ENCODE results near the gene FNBP1.
A peak's percentile ranks its signal among the peaks of the same experiment; 100 is the strongest.

FNBP1 gene

DNA sequence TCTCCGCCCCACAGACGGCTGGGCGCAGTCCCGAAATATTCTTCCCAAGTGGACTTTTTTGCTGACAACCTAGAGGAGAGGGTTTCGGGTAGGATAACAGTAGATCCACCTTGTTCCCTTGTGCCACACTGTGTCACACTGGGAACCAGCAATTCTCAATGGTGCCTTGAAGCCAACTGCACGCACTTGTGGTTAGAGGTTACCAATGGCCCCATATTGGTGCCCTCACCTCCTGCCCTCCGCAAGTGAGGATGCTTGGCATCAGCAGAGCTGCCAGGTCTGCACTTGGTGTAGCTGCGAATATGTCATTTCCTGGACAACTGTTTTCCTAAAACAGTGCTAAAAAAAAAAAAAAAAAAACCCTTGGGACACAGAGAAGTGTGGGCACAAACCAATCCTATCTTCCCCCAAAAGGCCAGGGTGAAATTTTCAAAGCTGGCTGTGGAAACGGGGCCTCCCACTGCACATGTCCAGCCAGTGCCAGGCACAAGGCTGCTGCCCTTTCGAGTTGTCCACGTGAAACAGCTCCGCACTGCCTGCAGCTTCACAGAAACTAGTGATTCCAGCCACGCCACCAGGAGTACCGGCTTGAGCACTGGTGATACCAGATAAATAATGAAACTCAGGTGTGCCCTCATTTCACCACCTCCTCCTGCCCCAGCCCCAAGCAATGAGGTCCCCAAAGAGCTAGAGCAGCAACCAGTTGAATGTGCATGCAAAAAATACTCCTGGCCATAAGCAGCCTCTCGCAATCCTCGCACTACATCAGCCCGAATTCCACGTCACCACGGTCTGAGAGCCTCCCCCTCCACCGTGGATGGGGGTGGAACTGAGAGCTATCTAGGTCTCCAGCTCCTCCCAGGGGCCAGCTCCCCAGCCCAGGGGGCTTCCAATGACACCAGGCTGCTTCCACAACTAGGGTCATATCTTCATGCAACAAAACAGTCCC lies 156.5 kb downstream of the FNBP1 start:
- no peak for TF ChIP-seq CTCF (IDR thresholded peaks at IDR 0.05; ENCODE audit: insufficient read depth, low read depth, low read length, missing control alignments)
- H3K4me3 ChIP-seq (ENCODE audit: low read depth, low read length), result peak overlapping the region; percentile 75

GRCh38 chr9:129885670-129886106 lies 157.3 kb downstream of the FNBP1 start:
- peak overlapping the region; percentile 75 for H3K4me3 ChIP-seq (ENCODE audit: low read depth, low read length)
- peak; percentile 89 for TF ChIP-seq CTCF (IDR thresholded peaks at IDR 0.05; ENCODE audit: insufficient read depth, low read depth, low read length, missing control alignments)
- peak; percentile 96 for DNase-seq (ENCODE audit: low read depth)

More for the DNA sequence above, 156.5 kb downstream of the FNBP1 start:
- peak; percentile 83 for DNase-seq (ENCODE audit: low read depth)

- DNase-seq (ENCODE audit: low read depth), result peak; percentile 76
- TF ChIP-seq CTCF (IDR thresholded peaks at IDR 0.05; ENCODE audit: insufficient read depth, low read depth, low read length, missing control alignments), result peak; percentile 53
- H3K4me3 ChIP-seq (ENCODE audit: low read depth, low read length), result peak overlapping the region; percentile 75
These were observed 157.8 kb downstream of the FNBP1 start for GRCh38 chr9:129885018-129885669.

DNA sequence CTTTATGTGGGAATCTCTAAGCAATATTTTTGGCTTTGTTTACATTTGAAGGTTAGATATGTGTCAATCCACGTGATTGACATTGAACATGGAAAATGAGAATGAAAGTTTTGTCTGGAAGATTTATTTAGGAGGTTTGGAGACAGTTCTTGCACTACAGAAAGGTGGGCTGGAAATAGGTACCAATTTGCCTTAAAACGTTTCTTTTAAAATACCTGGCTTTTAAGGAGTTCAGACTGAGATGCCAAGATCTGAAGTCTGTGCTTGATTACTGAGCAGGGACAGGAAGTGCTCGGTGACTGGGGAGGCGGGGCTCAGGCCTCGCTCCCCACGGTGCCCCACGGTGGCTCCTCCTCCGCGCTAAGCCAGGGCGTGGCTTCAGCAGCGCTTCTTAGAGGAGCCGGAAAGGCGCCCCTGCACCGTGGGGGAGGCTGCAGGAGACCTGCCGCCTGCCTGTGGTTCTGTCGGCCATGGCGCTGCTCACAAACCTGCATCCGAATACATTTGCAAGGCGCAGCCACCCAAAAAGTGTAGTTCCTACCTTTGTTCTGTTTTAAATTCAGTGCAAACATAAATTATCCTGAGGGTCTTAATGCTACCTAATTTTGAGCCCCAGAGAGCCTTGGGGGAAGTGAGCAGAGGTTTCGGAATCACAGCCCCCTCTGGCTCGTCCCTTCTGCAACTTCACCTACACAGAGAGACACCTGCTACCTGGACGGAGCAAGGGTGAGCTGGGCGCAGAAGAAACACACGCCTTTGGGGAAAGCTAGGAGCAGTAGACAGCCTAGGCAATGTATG lies 158.6 kb downstream of the FNBP1 start:
- TF ChIP-seq CTCF (IDR thresholded peaks at IDR 0.05; ENCODE audit: insufficient read depth, low read depth, low read length, missing control alignments), result no peak
- H3K4me3 ChIP-seq (ENCODE audit: low read depth, low read length), result peak overlapping the region; percentile 75
- DNase-seq (ENCODE audit: low read depth), result peak; percentile 97

DNA sequence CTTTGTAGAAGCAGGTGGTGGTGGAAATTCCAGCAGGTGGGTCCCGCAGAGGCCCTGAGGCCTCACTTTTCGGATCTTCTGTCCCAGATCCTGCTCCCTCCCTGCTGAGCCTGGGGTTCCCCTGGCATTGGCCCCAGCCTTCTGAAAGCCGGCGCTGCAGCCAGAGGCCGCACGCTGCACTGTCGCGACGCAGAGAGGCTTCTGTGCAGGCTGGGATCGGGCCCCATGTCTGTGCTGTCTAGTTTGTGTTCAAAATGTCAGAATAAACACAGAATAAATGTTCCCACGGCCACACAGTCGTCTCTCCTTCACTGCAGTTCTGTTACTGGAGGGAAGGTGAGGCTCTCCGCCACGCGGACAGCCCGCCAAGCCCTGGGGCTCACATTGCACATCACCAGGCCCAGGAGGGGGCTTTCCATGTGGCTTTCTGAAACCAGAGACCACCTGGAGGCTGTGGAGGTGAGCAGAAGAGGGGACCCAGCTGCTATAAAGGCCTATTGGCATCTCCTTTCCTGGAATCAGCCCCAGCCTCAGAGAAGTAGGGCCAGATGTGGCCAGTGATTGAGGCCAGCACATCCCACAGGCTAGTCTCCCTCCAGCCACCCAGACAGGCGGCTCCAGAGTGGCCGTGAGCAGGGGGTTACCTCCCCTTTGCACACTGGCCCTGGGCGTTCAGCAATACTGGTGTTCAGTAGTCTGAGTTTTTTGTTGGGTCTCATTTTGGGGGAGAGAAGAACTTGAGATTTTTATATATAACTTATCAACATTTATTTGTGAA lies 161.3 kb downstream of the FNBP1 start:
- TF ChIP-seq CTCF (IDR thresholded peaks at IDR 0.05; ENCODE audit: insufficient read depth, low read depth, low read length, missing control alignments), result no peak
- no peak overlapping the region for H3K4me3 ChIP-seq (ENCODE audit: low read depth, low read length)
- no peak for DNase-seq (ENCODE audit: low read depth)
